ENCODE measurements around the gene MDH1.

Gene MDH1

DNA sequence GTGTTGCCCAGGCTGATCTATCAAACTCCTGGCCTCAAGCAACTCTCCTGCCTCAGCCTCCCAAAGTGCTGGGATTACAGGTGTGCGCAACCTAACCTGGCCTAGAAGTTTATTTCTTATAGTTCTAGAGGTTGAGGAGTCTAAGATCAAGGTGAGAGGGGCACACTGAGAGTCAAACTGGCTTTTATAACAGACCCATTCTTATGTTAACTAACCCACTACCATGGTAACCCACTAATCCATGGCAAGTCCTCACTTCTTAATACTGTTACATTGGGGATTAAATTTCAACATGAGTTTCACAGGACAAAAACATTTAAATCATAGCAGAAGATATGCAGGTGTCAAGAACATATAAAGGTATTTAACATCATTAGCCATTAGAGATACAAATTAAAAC is 50.6 kb downstream of the MDH1 start:
- no peak for DNase-seq (ENCODE audit: low read depth)

- no peak for DNase-seq (ENCODE audit: low read depth)
These were observed 54.2 kb downstream of the MDH1 start for GRCh38 chr2:63642946-63643345.

DNA sequence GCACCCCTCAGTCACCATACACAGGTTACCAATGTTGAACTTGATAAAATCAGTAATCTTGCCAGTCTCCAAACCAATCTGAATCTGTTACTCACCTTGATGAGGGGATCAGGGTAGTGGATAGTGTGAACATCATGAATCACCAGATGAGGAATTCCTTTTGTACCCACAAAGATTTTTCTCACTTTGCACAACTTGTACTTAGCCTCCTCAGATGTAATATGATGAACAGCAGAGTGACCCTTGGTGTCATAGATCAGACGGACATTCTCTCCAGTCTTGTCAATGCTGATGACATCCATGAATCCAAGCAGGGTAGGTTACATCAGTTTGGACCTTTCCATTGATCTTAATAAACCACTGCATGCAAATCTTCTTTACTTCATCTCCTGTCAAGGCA is 54.7 kb downstream of the MDH1 start:
- DNase-seq (ENCODE audit: low read depth) = no peak

DNA sequence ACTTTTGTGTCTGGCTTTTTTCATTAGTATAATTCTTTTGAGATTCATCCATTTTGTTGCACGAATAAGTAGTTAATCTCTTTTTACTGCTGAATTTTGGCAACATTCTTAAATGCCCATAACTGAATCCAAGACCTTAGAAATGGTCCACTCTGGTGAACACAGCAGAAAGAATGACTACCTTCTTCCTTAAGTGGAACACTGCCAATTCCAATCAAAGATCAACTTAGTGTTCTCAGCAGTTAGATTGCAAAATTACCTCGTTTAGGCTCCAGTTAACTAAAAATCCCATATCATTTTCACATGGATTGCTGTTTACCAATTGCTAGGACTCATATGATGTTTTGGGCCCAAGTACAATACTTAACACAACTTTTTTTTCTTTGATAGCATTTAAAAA is 59.9 kb downstream of the MDH1 start:
- no peak for DNase-seq (ENCODE audit: low read depth)

GRCh38 chr2:63649829-63650228 is 61.1 kb downstream of the MDH1 start:
- no peak for DNase-seq (ENCODE audit: low read depth)

- no peak for DNase-seq (ENCODE audit: low read depth)
These were observed 62.0 kb downstream of the MDH1 start for GRCh38 chr2:63650756-63651155.

DNA sequence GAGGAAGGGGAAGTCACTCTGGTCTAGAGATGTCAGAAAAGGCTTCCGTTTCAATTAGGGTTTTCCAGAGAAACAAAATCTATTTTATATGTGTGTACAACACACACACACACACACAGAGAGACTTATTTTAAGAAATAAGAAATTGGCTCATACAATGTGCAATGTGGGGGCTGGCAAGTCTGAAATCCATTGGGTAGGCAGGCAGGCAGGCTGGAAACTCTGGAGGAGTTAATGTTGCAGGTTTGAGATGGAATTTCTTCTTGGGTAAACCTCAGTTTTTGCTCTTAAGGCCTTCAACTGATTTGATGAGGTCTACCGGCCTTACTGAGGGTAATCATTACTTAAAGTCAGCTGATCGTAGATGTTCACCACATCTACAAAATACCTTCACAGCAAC is 62.6 kb downstream of the MDH1 start:
- no peak for DNase-seq (ENCODE audit: low read depth)

DNA sequence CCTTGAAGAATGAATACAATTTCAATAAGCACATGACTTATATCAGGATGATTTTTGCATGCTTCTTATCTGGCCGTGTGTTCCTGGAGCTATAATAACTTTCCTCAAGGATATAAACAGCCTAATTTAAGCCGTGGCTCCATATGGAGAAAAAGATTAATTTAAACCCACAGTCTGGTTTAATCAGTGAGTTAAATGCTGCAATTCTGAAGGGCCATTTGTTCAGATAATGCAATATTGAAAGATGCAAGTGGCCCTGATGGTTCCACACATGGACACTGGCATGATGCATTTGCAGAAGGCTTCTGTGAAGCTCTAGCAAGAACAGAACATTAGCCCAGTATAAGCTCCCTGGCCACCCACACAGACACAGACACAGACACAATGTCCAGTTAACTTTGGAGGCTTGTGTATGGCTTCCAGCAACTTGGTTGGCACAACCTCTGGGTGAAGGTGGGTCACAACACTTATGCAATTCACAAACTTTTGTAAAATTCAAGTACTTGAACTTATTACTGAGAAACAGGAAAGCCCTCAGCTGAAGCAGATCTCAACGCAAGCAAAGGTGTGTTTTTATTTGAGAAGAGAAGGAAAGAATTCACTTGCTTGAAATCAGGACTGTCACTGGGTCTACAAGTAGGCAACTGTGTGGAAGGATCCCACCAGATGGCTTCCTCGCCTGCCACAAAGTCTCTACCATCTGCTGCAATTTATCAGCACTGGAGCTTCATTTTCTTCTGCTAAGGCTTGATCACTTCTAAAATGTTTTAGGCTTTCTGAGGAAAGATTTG is 63.3 kb downstream of the MDH1 start:
- DNase-seq (ENCODE audit: low read depth) = no peak

GRCh38 chr2:63652652-63652985 is 63.9 kb downstream of the MDH1 start:
- DNase-seq (ENCODE audit: low read depth) = no peak

DNA sequence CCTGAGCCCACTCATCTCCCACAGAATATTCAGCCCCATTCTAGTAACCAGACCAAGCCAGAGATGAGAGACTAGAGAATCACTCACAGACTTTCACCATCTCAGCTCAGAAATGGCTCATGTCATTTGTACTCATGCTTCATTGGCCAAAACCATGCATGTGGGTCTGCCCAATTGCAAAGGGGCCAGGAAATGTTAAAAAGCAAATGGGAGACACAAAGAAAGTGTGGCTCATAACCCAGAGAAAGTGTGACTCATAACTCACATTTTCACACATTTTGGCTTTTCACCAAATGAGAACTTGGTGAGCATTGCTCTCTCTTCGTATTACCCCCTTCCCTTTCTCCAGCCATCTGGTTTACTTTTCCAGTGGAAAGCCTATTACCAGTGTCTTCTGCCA is 66.2 kb downstream of the MDH1 start:
- DNase-seq (ENCODE audit: low read depth) = no peak
